NCI-H1048 (cell line): Measurements from ENCODE around the gene MAST2.
A peak's percentile ranks its signal among the peaks of the same experiment; 100 is the strongest.
"Not testable (repeated sequence)": the region's sequence is repeated elsewhere in the genome, so short reads cannot be mapped to it uniquely, and the experiment has no call there.

Experiments
- DNase-seq: peaks from one replicate; lab custom pipeline; 2025; lab: John Stamatoyannopoulos, UW

Gene MAST2

GRCh38 chr1:45857755-45858492 is 54.5 kb downstream of the MAST2 start:
- not testable (repeated sequence) for DNase-seq

- no peak for DNase-seq
Measured at GRCh38 chr1:45859221-45859620, 55.8 kb downstream of the MAST2 start.

GRCh38 chr1:45862008-45862407 is 58.6 kb downstream of the MAST2 start:
- DNase-seq = peak; percentile 34

- DNase-seq = peak; percentile 81
Measured at GRCh38 chr1:45863218-45863617, 59.8 kb downstream of the MAST2 start.

GRCh38 chr1:45864167-45865106 is 61.0 kb downstream of the MAST2 start:
- DNase-seq = no peak

GRCh38 chr1:45867697-45868348 is 64.4 kb downstream of the MAST2 start:
- no peak for DNase-seq

GRCh38 chr1:45868861-45869260 is 65.4 kb downstream of the MAST2 start:
- DNase-seq = no peak

- DNase-seq = no peak
Measured at GRCh38 chr1:45870500-45870899, 67.1 kb downstream of the MAST2 start.

- DNase-seq = not testable (repeated sequence)
Measured at GRCh38 chr1:45872173-45872801, 68.9 kb downstream of the MAST2 start.

- no peak for DNase-seq
Measured at GRCh38 chr1:45876000-45876617, 72.7 kb downstream of the MAST2 start.

GRCh38 chr1:45877264-45877663 is 73.9 kb downstream of the MAST2 start:
- DNase-seq = no peak

GRCh38 chr1:45879885-45880598 is 76.6 kb downstream of the MAST2 start:
- no peak for DNase-seq

GRCh38 chr1:45880930-45881329 is 77.5 kb downstream of the MAST2 start:
- DNase-seq = no peak

- no peak for DNase-seq
Measured at GRCh38 chr1:45883658-45884057, 80.2 kb downstream of the MAST2 start.

GRCh38 chr1:45884700-45885099 is 81.3 kb downstream of the MAST2 start:
- DNase-seq = no peak

- DNase-seq = no peak
Measured at GRCh38 chr1:45886229-45886628, 82.8 kb downstream of the MAST2 start.

GRCh38 chr1:45887156-45887842 is 83.9 kb downstream of the MAST2 start:
- no peak for DNase-seq

GRCh38 chr1:45890078-45890477 is 86.7 kb downstream of the MAST2 start:
- DNase-seq = no peak

- no peak for DNase-seq
Measured at GRCh38 chr1:45891087-45891486, 87.7 kb downstream of the MAST2 start.

GRCh38 chr1:45892068-45892785 is 88.8 kb downstream of the MAST2 start:
- no peak for DNase-seq
